HG03280 (cell line): Measurements from ENCODE around the gene FAM180B.

Experiments used
- ATAC-seq: cut with Tn5 transposase; IDR thresholded peaks from one replicate; pipeline ENCODE4 v1.9.1; 2021; ENCODE audit warnings: mild to moderate bottlenecking, moderate library complexity; ENCODE audit not compliant: unreplicated experiment

The FAM180B gene

GRCh38 chr11:47566149-47566698, 20.3 kb upstream of the FAM180B start:
- no peak for ATAC-seq

GRCh38 chr11:47569646-47570045, 16.8 kb upstream of the FAM180B start:
- ATAC-seq = no peak

DNA sequence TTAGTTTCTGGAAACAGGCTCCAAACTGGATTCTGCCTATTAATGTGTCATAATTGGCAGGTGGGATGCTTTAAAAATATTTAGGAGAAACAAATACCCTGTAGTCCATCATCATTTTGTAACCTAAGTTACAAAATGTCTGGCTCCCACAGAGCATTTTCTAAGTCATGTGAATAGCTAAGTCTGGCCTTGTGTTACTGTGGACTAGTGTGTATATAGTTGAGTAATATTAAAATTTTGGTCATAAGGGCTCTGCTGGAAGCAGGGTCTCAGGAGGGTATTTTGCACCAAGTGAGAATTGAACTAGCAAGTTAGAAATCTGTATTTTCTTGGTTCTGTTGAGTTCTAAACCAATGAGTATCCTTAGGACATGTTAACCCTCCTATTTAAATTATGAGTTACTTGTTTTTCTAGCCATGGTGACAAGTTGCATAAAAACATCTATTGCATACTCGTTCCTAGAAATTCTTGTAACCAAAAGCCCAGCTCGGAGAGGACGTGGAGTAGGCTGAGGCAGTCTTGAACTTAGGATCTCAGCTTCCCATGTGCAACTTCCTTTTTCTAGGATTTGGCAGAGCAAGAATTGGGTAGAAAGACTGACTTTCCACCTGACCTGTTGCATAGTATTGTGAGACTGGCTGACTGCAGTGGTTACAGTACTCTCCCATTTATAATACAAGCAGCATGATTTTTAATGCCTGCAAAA, 15.7 kb upstream of the FAM180B start:
- no peak for ATAC-seq

- ATAC-seq = no peak
Observed at GRCh38 chr11:47571357-47571729, 15.1 kb upstream of the FAM180B start.

DNA sequence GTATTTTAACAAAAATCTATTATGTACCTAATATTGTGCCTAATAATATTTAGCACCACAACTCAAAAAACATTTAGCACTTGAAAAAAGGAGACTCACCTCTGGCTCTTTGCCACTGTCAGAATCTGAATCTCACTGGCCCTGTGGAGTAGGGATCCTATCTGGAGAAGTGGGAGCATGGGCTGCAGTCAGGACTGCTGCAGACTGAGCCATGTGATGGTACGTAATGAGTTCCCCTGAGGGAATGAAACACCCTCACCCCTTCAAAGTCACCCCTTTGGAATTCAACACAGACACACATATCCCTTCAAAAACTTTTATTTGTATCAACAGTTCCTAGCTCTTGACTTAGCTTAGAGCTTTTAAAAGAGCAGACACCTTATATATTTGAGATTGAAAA, 14.6 kb upstream of the FAM180B start:
- ATAC-seq = no peak

GRCh38 chr11:47572715-47573255, 13.7 kb upstream of the FAM180B start:
- no peak for ATAC-seq

- no peak for ATAC-seq
Observed at GRCh38 chr11:47573321-47573720, 13.2 kb upstream of the FAM180B start.

DNA sequence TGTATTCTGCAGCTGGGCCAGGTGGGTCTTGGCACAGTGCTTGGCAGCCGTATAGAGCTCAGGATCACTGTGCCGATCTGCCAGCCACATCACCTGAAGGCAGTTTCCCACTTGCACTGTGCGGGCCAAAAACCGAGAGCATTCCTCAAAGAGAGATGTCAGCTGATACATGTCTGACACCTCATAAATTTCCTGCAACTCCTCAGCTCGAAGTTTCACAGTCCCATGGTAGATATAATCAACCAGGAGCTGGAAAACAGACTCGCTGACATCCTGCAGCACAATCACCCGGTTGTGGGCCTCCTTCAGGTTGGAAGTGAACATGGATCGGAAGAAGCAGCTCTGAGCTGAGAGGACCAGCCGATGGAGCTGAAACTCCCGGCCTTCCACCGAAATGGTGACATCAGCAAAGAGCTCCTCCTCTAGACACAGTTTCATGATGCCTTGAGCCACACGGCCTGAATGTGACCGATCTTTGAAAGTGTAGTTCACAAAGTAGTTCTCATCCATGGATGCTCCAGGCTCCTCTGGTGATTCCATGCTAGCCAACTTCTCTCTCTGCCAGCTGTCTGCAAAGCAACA, 8.9 kb upstream of the FAM180B start:
- ATAC-seq = no peak

DNA sequence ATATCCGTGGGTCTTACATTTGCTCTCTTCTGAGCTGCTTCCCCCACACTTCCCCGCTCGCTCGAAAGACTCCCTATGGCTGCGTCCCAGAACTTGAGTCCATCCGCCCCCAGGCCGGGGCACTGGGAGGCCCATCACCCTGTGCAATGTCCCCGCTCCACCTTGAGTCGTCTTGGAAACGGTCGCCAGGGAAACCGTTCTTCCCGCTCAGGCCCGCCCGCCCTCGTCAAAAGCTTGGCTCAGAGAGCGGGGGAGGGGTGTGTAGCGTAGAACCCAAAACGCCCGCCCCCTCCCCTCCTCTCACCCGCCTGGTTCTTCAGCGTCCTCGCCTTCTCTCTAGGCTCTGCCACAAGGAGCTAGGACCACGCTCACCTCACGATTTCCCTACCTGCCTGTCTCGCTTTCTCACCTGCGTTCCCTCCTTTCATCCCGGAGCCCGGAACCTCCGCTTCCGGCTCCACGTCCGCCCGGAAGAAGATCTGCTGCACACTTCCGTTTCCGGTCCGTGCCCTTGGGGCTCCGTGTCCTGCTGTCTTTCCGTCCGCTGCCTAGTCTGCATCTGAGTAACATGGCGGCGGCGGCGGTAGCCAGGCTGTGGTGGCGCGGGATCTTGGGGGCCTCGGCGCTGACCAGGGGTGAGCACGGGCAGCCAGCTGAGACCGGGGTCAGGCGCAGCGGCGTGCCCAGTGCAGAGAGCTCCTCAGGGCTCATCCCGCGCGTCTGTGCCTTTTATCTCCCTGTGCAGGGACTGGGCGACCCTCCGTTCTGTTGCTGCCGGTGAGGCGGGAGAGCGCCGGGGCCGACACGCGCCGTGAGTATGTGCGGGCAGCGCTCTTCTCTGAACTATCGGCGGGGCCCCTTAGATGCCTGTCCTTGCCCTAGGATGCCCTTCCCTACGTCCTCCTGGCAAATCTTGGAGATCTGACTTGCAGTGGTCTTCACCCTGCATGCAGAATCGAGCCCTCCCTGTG, 7.7 kb upstream of the FAM180B start, which contains the start of the genes KBTBD4 and NDUFS3:
KBTBD4 (minus strand) TSS at position 447 of the 971 bp plus-strand sequence; CDS start at position 428, 19 bp downstream.
NDUFS3 (plus strand) TSS at position 551 of the 971 bp plus-strand sequence; CDS start at position 569, 18 bp downstream.
- peak; percentile 90 for ATAC-seq

GRCh38 chr11:47583844-47584243, 2.6 kb upstream of the FAM180B start:
- no peak for ATAC-seq

DNA sequence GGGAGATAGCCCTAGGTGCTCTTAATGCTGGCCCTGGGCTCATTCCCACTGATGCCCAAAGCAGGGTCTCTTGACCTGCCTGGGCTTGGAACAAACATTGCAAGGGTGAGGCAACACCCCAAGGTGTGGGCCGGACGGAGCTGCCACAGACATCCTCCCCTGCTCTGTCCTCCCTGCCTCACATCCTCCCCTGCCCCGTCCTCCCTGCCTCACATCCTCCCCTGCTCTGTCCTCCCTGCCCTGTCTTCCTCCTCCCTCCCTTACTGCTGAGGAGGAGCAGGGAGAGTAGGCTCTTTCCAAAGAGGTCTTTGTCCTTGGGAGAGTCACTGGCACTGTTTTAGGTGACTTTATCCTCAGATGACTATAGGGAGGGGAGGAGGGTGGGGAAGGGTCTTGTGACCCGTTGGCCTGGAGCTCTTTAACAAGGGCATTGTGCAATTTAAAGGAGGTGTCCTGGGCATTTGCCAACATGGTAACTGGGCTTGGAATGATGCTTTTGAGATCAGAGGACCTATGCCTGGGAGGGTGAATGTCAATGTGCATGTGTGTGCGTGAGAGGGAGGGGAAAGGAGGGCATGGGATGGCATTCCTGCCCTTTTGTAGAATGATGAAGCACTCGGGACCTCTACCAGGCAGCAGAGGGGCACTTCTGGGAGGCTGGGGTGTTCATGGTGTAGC, 700 bp downstream of the FAM180B start:
- ATAC-seq = no peak

- no peak for ATAC-seq
Observed at GRCh38 chr11:47587723-47588326, 1.3 kb downstream of the FAM180B start.

- ATAC-seq = no peak
Observed at GRCh38 chr11:47589118-47589517, 2.6 kb downstream of the FAM180B start.

- ATAC-seq = no peak
Observed at GRCh38 chr11:47589584-47589976, 3.1 kb downstream of the FAM180B start.

- ATAC-seq = no peak
Observed at GRCh38 chr11:47589977-47590861, 3.7 kb downstream of the FAM180B start.

DNA sequence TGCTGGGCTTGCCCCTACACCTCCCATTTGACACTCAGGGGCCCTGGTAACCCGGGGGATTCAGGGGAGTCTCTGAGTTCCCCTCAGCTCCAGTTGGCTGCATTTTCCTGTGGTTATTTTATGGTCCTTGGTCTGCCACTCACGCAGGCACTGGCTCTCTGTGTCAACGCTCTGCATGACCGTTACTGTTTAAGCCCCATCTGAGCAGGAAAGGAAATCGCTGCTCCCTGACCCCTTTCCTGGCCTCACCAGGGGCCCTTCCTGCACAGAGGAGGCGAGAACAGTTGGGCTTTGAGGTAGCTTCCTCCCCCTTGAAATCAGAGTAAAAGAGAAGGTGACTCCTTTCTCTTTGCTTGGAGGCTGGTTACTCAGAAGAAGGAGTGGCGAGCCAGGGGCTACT, 5.3 kb downstream of the FAM180B start:
- ATAC-seq = no peak

GRCh38 chr11:47592251-47592650, 5.8 kb downstream of the FAM180B start:
- ATAC-seq = no peak

DNA sequence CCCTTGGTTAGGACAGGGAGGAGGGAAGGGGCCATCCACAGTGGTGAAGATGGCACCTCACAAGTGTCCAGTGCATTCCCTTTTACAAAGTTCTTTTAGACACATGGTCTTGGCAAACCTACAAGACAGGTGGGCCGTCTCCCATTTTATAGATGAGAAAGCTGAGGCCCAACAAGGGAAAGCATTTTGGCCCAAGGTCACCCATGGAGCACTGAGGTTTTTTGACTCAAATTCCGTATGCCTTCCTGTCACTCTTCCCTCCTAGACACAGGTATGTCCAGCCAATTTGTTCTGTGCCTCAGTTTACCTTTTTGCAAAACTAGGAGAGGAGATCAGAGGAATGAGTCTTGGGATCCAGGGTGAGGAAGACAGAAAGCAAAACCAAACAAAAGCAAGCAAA, 6.5 kb downstream of the FAM180B start:
- ATAC-seq = no peak

DNA sequence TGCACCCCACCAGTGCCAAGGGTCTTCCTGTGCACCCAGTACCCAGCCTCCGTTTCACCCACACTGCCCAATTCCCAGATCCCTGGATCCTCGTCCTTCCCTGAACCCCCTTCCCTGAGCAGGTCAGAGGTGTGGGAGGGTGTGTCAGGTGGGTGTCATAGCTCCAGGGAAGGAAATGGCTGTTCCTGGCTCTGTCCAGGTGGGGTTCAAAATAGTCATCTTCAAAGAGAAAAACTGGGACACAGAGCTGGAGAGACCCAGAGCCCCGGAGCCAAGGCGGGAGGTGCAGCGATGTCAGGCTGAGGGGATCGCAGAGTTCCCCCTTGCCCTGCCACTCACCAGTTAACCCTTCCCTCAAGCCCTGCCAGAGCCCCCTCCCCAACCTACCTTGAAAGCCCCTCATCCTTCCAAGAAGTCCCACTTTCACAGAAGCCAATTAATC, 7.0 kb downstream of the FAM180B start:
- no peak for ATAC-seq
